Smooth muscle cell (in vitro differentiated cells): ENCODE data around the gene TSHZ2. TPM values are rescaled to one million over a fixed set of nuclear protein-coding genes. Genes with fewer than 3 reads are reported as not detected.

Source experiments
- DNase-seq: peaks from one replicate; lab custom pipeline; 2025; ENCODE audit not compliant: unreplicated experiment; lab: John Stamatoyannopoulos, UW
- H2AFZ ChIP-seq: fragments of 200-600 bp; sonication (generic); 2 replicates; pipeline ENCODE4 v1.6.0; 2016; ENCODE audit warnings: antibody characterized with exemption, low read depth, mild to moderate bottlenecking
- H3F3A ChIP-seq: fragments of 200-600 bp; sonication (generic); 2 replicates; pipeline ENCODE4 v1.6.0; 2017; ENCODE audit warnings: antibody characterized with exemption, low read depth
- H3K27ac ChIP-seq: fragments of 200-600 bp; sonication (generic); 2 replicates; pipeline ENCODE4 v1.5.1; 2016; ENCODE audit warnings: low read depth, mild to moderate bottlenecking
- H3K27me3 ChIP-seq: fragments of 200-600 bp; sonication (generic); 2 replicates; pipeline ENCODE4 v1.6.1; 2016; ENCODE audit warnings: low read depth, mild to moderate bottlenecking
- H3K36me3 ChIP-seq: fragments of 200-600 bp; sonication (generic); 2 replicates; pipeline ENCODE4 v1.5.1; 2016; ENCODE audit warnings: low read depth
- H3K4me1 ChIP-seq: fragments of 200-600 bp; sonication (generic); 2 replicates; pipeline ENCODE4 v1.5.1; 2016; ENCODE audit warnings: low read depth
- H3K4me2 ChIP-seq: fragments of 200-600 bp; sonication (generic); 2 replicates; pipeline ENCODE4 v1.6.0; 2016; ENCODE audit warnings: mild to moderate bottlenecking
- H3K4me3 ChIP-seq: fragments of 200-600 bp; sonication (generic); 2 replicates; pipeline ENCODE4 v1.5.1; 2016; ENCODE audit warnings: mild to moderate bottlenecking
- H3K79me2 ChIP-seq: fragments of 200-600 bp; sonication (generic); 2 replicates; pipeline ENCODE4 v1.6.0; 2016; ENCODE audit warnings: low read depth, mild to moderate bottlenecking
- H3K9ac ChIP-seq: fragments of 200-600 bp; sonication (generic); 2 replicates; pipeline ENCODE4 v1.6.0; 2016; ENCODE audit warnings: low read depth
- H3K9me3 ChIP-seq: fragments of 200-600 bp; sonication (generic); replicated peaks from 2 replicates; pipeline ENCODE4 v1.5.1; 2016; ENCODE audit warnings: low read depth
- H4K20me1 ChIP-seq: fragments of 200-600 bp; sonication (generic); 2 replicates; pipeline ENCODE4 v1.6.0; 2016; ENCODE audit warnings: low read depth
- CTCF ChIP-seq: fragments of 200-600 bp; sonication (generic); IDR thresholded peaks from 2 replicates; pipeline ENCODE4 v1.5.1; 2017; ENCODE audit warnings: borderline replicate concordance, mild to moderate bottlenecking, antibody characterized with exemption; ENCODE audit not compliant: insufficient read depth, poor library complexity, severe bottlenecking
- WGBS: methylation state at CpG from one replicate; pipeline ENCODE4 v1.1.7; 2016; ENCODE audit warnings: low lambda C conversion rate; 5-methylcytosine and 5-hydroxymethylcytosine counted together
- polyA plus RNA-seq: library from polyadenylated mRNA; unstranded; fragments of >200 nt; fragmentation: Nextera tagmentation; extraction: Ambion mirVana; gene quantifications from 2 replicates; pipeline ENCODE4 v1.2.1, GENCODE V29; 2016
- total RNA-seq: library from RNA; depleted of rRNA; stranded (reverse); fragments of >200 nt; gene quantifications from 2 replicates; pipeline ENCODE4 v1.2.3, GENCODE V29; 2014

Gene TSHZ2
- total and polyA plus RNA-seq, 2 experiments from 2014 or later: 4.8 to 6.6 TPM

GRCh38 chr20:53376021-53376420 is 403.9 kb downstream of the TSHZ2 start:
- H3K36me3 ChIP-seq: no peaks in the 10 kb centered on the region
- H3K79me2 ChIP-seq: no peaks in the 10 kb centered on the region
- DNase-seq: no peak
- H3K4me1 ChIP-seq: no peaks in the 10 kb centered on the region
- H3K4me3 ChIP-seq: no peak overlapping the region
- no peaks in the 10 kb centered on the region for H3K9me3 ChIP-seq
- H3K9ac ChIP-seq: no peak overlapping the region
- no peaks in the 10 kb centered on the region for H3F3A ChIP-seq
- no peak overlapping the region for H2AFZ ChIP-seq
- no peak overlapping the region for H3K27ac ChIP-seq
- H3K27me3 ChIP-seq: no peaks in the 10 kb centered on the region
- 81% methylated on average over 2 of the region's 2 CpGs for WGBS
- H3K4me2 ChIP-seq: no peak overlapping the region
- no peaks in the 10 kb centered on the region for H4K20me1 ChIP-seq
- no peak for TF ChIP-seq CTCF

- H3K9me3 ChIP-seq: no peaks in the 10 kb centered on the region
- no peaks in the 10 kb centered on the region for H3F3A ChIP-seq
- no peaks in the 10 kb centered on the region for H3K27me3 ChIP-seq
- no peaks in the 10 kb centered on the region for H4K20me1 ChIP-seq
- H3K27ac ChIP-seq: no peak overlapping the region
- no peak for TF ChIP-seq CTCF
- no peak overlapping the region for H2AFZ ChIP-seq
- no peaks in the 10 kb centered on the region for H3K36me3 ChIP-seq
- no peak overlapping the region for H3K9ac ChIP-seq
- 91% methylated on average over 12 of the region's 12 CpGs for WGBS
- no peak overlapping the region for H3K4me3 ChIP-seq
- no peak overlapping the region for H3K4me2 ChIP-seq
- DNase-seq: no peak
- no peaks in the 10 kb centered on the region for H3K79me2 ChIP-seq
- no peaks in the 10 kb centered on the region for H3K4me1 ChIP-seq
Measured at GRCh38 chr20:53379014-53379832, 407.1 kb downstream of the TSHZ2 start.

- H3K9ac ChIP-seq: no peak overlapping the region
- no peak overlapping the region for H3K4me2 ChIP-seq
- no peaks in the 10 kb centered on the region for H3K27me3 ChIP-seq
- H4K20me1 ChIP-seq: no peaks in the 10 kb centered on the region
- no peaks in the 10 kb centered on the region for H3K9me3 ChIP-seq
- WGBS: 91% methylated on average over 4 of the region's 4 CpGs
- no peaks in the 10 kb centered on the region for H3F3A ChIP-seq
- no peak for TF ChIP-seq CTCF
- H3K79me2 ChIP-seq: no peaks in the 10 kb centered on the region
- H3K4me1 ChIP-seq: no peaks in the 10 kb centered on the region
- no peak overlapping the region for H3K4me3 ChIP-seq
- no peak overlapping the region for H3K27ac ChIP-seq
- H3K36me3 ChIP-seq: no peaks in the 10 kb centered on the region
- H2AFZ ChIP-seq: no peak overlapping the region
- DNase-seq: no peak
Measured at GRCh38 chr20:53379833-53380120, 407.6 kb downstream of the TSHZ2 start.
